PC-3 (cell line): ENCODE measurements around the gene MOK. TPM values are rescaled to one million over a fixed set of nuclear protein-coding genes. Genes with fewer than 3 reads are reported as not detected.

Experiments
- ATAC-seq: fragments of 200-7000 bp; cut with Tn5 transposase; 2 replicates; pipeline ENCODE4 v1.9.1; 2020; ENCODE audit warnings: mild to moderate bottlenecking, moderate library complexity
- BruUV-seq: library from RNA; stranded (reverse); fragments of 400-500 nt; replicated peaks from 2 replicates; lab custom pipeline; 2021; lab: Mats Ljungman, UMichigan
- CTCF ChIA-PET: fragments of 300-600 bp; sonication (Branson Sonifier 250); formaldehyde crosslinking; loops from one replicate; lab custom pipeline; 2022; ENCODE audit warnings: antibody characterized with exemption; lab: Charles Lee
- POLR2A ChIA-PET: fragments of 300-600 bp; sonication (Branson Sonifier 250); formaldehyde crosslinking; loops from one replicate; lab custom pipeline; 2022; ENCODE audit warnings: antibody characterized with exemption; ENCODE audit not compliant: unreplicated experiment; lab: Charles Lee
- DNase-seq: peaks from one replicate; pipeline ENCODE4 v3.0.0-alpha.2; 2015
- H2AFZ ChIP-seq: fragments of 300-600 bp; sonication (generic); 2 replicates; pipeline ENCODE4 v1.6.0; 2016; ENCODE audit warnings: antibody characterized with exemption, low read length
- H3F3A ChIP-seq: fragments of 300-600 bp; sonication (generic); one replicate; pipeline ENCODE4 v1.6.0; 2017; ENCODE audit warnings: antibody characterized with exemption, low read length, control low read depth, mild to moderate bottlenecking; ENCODE audit not compliant: unreplicated experiment
- H3K27ac ChIP-seq: fragments of 300-600 bp; sonication (generic); 2 replicates; pipeline ENCODE4 v1.5.1; 2016; ENCODE audit warnings: mild to moderate bottlenecking, low read length
- H3K27me3 ChIP-seq: fragments of 300-600 bp; sonication (generic); 2 replicates; pipeline ENCODE4 v1.6.1; 2016; ENCODE audit warnings: low read length, mixed read lengths
- H3K36me3 ChIP-seq: fragments of 300-600 bp; sonication (generic); 2 replicates; pipeline ENCODE4 v1.6.1; 2016; ENCODE audit warnings: low read depth, mixed run types, low read length, mixed read lengths
- H3K4me1 ChIP-seq: fragments of 300-600 bp; sonication (generic); 2 replicates; pipeline ENCODE4 v1.5.1; 2016; ENCODE audit warnings: low read length; ENCODE audit not compliant: insufficient read depth
- H3K4me2 ChIP-seq: fragments of 300-600 bp; sonication (generic); 2 replicates; pipeline ENCODE4 v1.6.0; 2016; ENCODE audit warnings: low read length
- H3K4me3 ChIP-seq: fragments of 300-600 bp; sonication (generic); 2 replicates; pipeline ENCODE4 v1.5.1; 2016; ENCODE audit warnings: mild to moderate bottlenecking, low read length, mixed read lengths
- H3K79me2 ChIP-seq: fragments of 300-600 bp; sonication (generic); 2 replicates; pipeline ENCODE4 v1.6.1; 2017; ENCODE audit warnings: low read length, mixed read lengths
- H3K9ac ChIP-seq: fragments of 300-600 bp; sonication (generic); 2 replicates; pipeline ENCODE4 v1.6.0; 2016; ENCODE audit warnings: mild to moderate bottlenecking, low read length
- H3K9me2 ChIP-seq: fragments of 300-600 bp; sonication (generic); replicated peaks from 2 replicates; pipeline ENCODE4 v1.6.1; 2016; ENCODE audit warnings: mixed run types, low read length, mixed read lengths
- H3K9me3 ChIP-seq: fragments of 300-600 bp; sonication (generic); 2 replicates; pipeline ENCODE4 v1.6.1; 2016; ENCODE audit warnings: low read length, mixed read lengths
- H4K20me1 ChIP-seq: fragments of 300-600 bp; sonication (generic); 2 replicates; pipeline ENCODE4 v1.6.1; 2016; ENCODE audit warnings: low read length, mixed read lengths
- CTCF ChIP-seq: fragments of 300-600 bp; sonication (generic); conservative IDR thresholded peaks from 2 replicates; pipeline ENCODE4 v1.5.1; 2017; ENCODE audit warnings: antibody characterized with exemption, low read depth, mild to moderate bottlenecking, low read length
- EZH2 ChIP-seq: fragments of 300-600 bp; sonication (generic); IDR thresholded peaks from one replicate; pipeline ENCODE4 v1.6.1; 2017; ENCODE audit warnings: antibody characterized with exemption, mild to moderate bottlenecking, low read length; ENCODE audit not compliant: unreplicated experiment
- EZH2phosphoT487 ChIP-seq: fragments of 300-600 bp; sonication (generic); IDR thresholded peaks from 2 replicates; pipeline ENCODE4 v1.6.1; 2018; ENCODE audit warnings: mild to moderate bottlenecking, antibody characterized with exemption, low read length, borderline replicate concordance
- intact Hi-C: fragments of 100-400 bp; cut with micrococcal nuclease; formaldehyde crosslinking; loops from 2 replicates; pipeline ENCODE4 v1.9.0; 2023
- total RNA-seq: library from RNA; depleted of rRNA; stranded (reverse); fragments of >200 nt; gene quantifications from 2 replicates; pipeline ENCODE4 v1.2.3, GENCODE V29; 2014

MOK gene
- total RNA-seq, 1 experiment from 2014 or later = 108 TPM

GRCh38 chr14:102227184-102227964 is 77.6 kb downstream of the MOK start:
- no peaks in the 10 kb centered on the region for H3K9me3 ChIP-seq
- H3F3A ChIP-seq = no peaks in the 10 kb centered on the region
- H3K4me3 ChIP-seq = no peak overlapping the region
- TF ChIP-seq CTCF (no peak), EZH2 (no peak), EZH2phosphoT487 (no peak)
- H3K27ac ChIP-seq = no peak overlapping the region
- no peak overlapping the region for H3K4me2 ChIP-seq
- ATAC-seq = no peak
- no peaks in the 10 kb centered on the region for H3K79me2 ChIP-seq
- H2AFZ ChIP-seq = no peak overlapping the region
- peaks cover 30% of the 10 kb centered on the region for H3K36me3 ChIP-seq
- BruUV-seq = no TSS peak
- H4K20me1 ChIP-seq = no peaks in the 10 kb centered on the region
- H3K27me3 ChIP-seq = no peaks in the 10 kb centered on the region
- H3K4me1 ChIP-seq = no peaks in the 10 kb centered on the region
- no peaks in the 10 kb centered on the region for H3K9me2 ChIP-seq
- ChIA-PET CTCF (no interaction called here), POLR2A (interaction anchor here (0.5 kb wide), 1 partner anchor 115 kb away, joined by 4 read pairs; no protein-coding TSS in a partner anchor)
- no peak overlapping the region for H3K9ac ChIP-seq
- intact Hi-C loops = no loop called here
- DNase-seq = no peak

- no peak for TF ChIP-seq EZH2
- TF ChIP-seq EZH2phosphoT487 = no peak
- no peak for TF ChIP-seq CTCF
- Histone ChIP-seq H3K9me3 (no peaks in the 10 kb centered on the region), H4K20me1 (no peaks in the 10 kb centered on the region), H2AFZ (no peak overlapping the region), H3K9ac (no peak overlapping the region), H3K9me2 (no peaks in the 10 kb centered on the region), H3K4me1 (peaks cover 3% of the 10 kb centered on the region), H3K36me3 (peaks cover 22% of the 10 kb centered on the region), H3K27me3 (no peaks in the 10 kb centered on the region), H3K27ac (no peak overlapping the region), H3K4me3 (no peak overlapping the region), H3F3A (peaks cover 2% of the 10 kb centered on the region), H3K79me2 (no peaks in the 10 kb centered on the region), H3K4me2 (no peak overlapping the region)
- ChIA-PET CTCF (no interaction called here), POLR2A (no interaction called here)
- intact Hi-C loops = no loop called here
- BruUV-seq = no TSS peak
- ATAC-seq = peak; percentile 28; the same call in 1 of the 2 replicates
- DNase-seq = no peak
Observed at GRCh38 chr14:102226356-102227125, 78.4 kb downstream of the MOK start.

- no peak overlapping the region for H3K4me3 ChIP-seq
- H3K4me1 ChIP-seq = peaks cover 9% of the 10 kb centered on the region
- no peaks in the 10 kb centered on the region for H4K20me1 ChIP-seq
- H3K79me2 ChIP-seq = no peaks in the 10 kb centered on the region
- ChIA-PET CTCF (no interaction called here), POLR2A (no interaction called here)
- no peak for ATAC-seq
- no peak overlapping the region for H3K4me2 ChIP-seq
- H3F3A ChIP-seq = peaks cover 6% of the 10 kb centered on the region
- no peaks in the 10 kb centered on the region for H3K9me2 ChIP-seq
- no peak for DNase-seq
- H3K9me3 ChIP-seq = no peaks in the 10 kb centered on the region
- no peak overlapping the region for H3K27ac ChIP-seq
- intact Hi-C loops = no loop called here
- H3K9ac ChIP-seq = no peak overlapping the region
- BruUV-seq = no TSS peak
- no peak overlapping the region for H2AFZ ChIP-seq
- H3K36me3 ChIP-seq = peaks cover 16% of the 10 kb centered on the region
- no peaks in the 10 kb centered on the region for H3K27me3 ChIP-seq
- TF ChIP-seq EZH2phosphoT487 = no peak
- no peak for TF ChIP-seq CTCF
Observed at GRCh38 chr14:102225936-102226335, 79.0 kb downstream of the MOK start.
